Upper lobe of left lung (tissue), 4 donors: Measurements from ENCODE around the gene AGAP3.

ENCODE experiments used
- EP300 ChIP-seq, 4 donors: sonication (generic); formaldehyde crosslinking; IDR thresholded peaks; one replicate each; pipeline ENCODE4 v1.5.1; 2017; ENCODE audit warnings: antibody characterized with exemption in 4 of 4, control low read depth in 2 of 4
- POLR2A ChIP-seq, 4 donors: fragments of 450-650 bp; IDR thresholded peaks; one replicate each; pipeline ENCODE4 v1.5.1; 2016 to 2017; ENCODE audit warnings: antibody characterized with exemption in 4 of 4, mild to moderate bottlenecking in 2 of 4
- POLR2AphosphoS5 ChIP-seq, 2 donors: sonication (generic); formaldehyde crosslinking; IDR thresholded peaks; one replicate each; pipeline ENCODE4 v1.5.1; 2017; ENCODE audit warnings: antibody characterized with exemption in 2 of 2
- TF ChIP-seq, protein P1 (sequence below), 6 experiments: fragments of 450-650 bp in 4 of 6; fragments of 200-600 bp in 2 of 6; sonication (generic) in 2 of 6; IDR thresholded peaks; one replicate each; pipeline ENCODE4 v1.5.1; 2016 to 2019; ENCODE audit warnings: antibody characterized with exemption in 6 of 6

DNA sequence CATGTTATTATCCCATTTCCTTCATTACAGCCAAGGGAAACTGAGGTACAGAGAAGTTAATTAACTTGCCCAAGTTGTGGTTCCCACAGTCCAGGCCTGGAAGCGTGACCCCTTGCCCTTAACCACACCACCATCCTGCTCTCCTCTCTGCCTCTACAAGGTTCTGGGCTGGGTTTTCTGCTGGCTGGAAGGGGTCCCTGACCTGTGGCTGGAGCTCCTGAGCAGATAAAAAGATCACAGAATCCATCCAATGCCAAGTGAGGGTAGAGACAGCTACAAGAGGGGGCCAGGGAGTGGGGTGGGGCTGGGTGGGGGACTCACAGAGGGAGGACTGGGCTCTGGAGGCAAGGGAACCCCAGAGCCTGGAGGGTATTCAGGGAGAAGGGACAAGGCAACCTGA is 91.0 kb downstream of the AGAP3 start:
- TF ChIP-seq, protein P1, sequence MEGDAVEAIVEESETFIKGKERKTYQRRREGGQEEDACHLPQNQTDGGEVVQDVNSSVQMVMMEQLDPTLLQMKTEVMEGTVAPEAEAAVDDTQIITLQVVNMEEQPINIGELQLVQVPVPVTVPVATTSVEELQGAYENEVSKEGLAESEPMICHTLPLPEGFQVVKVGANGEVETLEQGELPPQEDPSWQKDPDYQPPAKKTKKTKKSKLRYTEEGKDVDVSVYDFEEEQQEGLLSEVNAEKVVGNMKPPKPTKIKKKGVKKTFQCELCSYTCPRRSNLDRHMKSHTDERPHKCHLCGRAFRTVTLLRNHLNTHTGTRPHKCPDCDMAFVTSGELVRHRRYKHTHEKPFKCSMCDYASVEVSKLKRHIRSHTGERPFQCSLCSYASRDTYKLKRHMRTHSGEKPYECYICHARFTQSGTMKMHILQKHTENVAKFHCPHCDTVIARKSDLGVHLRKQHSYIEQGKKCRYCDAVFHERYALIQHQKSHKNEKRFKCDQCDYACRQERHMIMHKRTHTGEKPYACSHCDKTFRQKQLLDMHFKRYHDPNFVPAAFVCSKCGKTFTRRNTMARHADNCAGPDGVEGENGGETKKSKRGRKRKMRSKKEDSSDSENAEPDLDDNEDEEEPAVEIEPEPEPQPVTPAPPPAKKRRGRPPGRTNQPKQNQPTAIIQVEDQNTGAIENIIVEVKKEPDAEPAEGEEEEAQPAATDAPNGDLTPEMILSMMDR (IDR thresholded peaks at IDR 0.05) = no peak
- TF ChIP-seq EP300 (IDR thresholded peaks at IDR 0.05) (no peak), POLR2A (IDR thresholded peaks at IDR 0.05) (no peak), POLR2AphosphoS5 (IDR thresholded peaks at IDR 0.05) (no peak)
